H1 (cell line): Measurements from ENCODE around the gene MACF1. TPM values are rescaled to one million over a fixed set of nuclear protein-coding genes. Genes with fewer than 3 reads are reported as not detected.

Experiments used
- EP300 ChIP-seq, 2 experiments: IDR thresholded peaks; 1 replicate in 1 of 2; 2 replicates in 1 of 2; pipeline ENCODE4 v1.6.1; 2011 to 2012; ENCODE audit warnings: low read depth in 2 of 2, low read length in 2 of 2, mild to moderate bottlenecking in 2 of 2, borderline replicate concordance in 1 of 2, inconsistent platforms in 1 of 2, moderate library complexity in 1 of 2
- KDM1A ChIP-seq: fragments of 200-600, 300-600 bp; sonication (generic); IDR thresholded peaks from 2 replicates; pipeline ENCODE4 v1.7.1; 2016; ENCODE audit warnings: mild to moderate bottlenecking, low read length, borderline replicate concordance
- KDM4A ChIP-seq: IDR thresholded peaks from one replicate; pipeline ENCODE4 v1.7.1; 2012; ENCODE audit warnings: low read depth, mild to moderate bottlenecking, moderate library complexity, low read length, inconsistent platforms; ENCODE audit not compliant: severe bottlenecking
- SIX5 ChIP-seq: IDR thresholded peaks from 2 replicates; pipeline ENCODE4 v1.6.1; 2011; ENCODE audit warnings: mild to moderate bottlenecking, low read depth, low read length
- SRF ChIP-seq: IDR thresholded peaks from 2 replicates; pipeline ENCODE4 v1.6.1; 2011; ENCODE audit warnings: mild to moderate bottlenecking, low read depth, low read length, moderate library complexity
- YY1 ChIP-seq: IDR thresholded peaks from 2 replicates; pipeline ENCODE4 v1.6.1; 2011; ENCODE audit warnings: low read depth, mild to moderate bottlenecking, low read length
- ZNF274 ChIP-seq: IDR thresholded peaks from 2 replicates; pipeline ENCODE4 v1.7.0; 2012; ENCODE audit warnings: low read length, borderline replicate concordance; ENCODE audit errors: extremely low read depth
- polyA plus RNA-seq, 7 experiments: library from polyadenylated mRNA; depleted of rRNA in 3 of 7; stranded (reverse) in 5 of 7; unstranded in 2 of 7; fragments of >200 nt in 5 of 7; fragments of 200-250 nt in 2 of 7; gene quantifications; 1 replicate in 5 of 7; 2 replicates in 1 of 7; 4 replicates in 1 of 7; pipeline versions ENCODE4 v1.2.1 to v1.2.3, GENCODE V29; 2011 to 2013; ENCODE audit warnings: missing spikeins in 2 of 7, mixed read lengths in 2 of 7
- total RNA-seq: library from RNA; stranded (reverse); fragmentation: NEBNext Ultra II Directional; extraction: Animal tissue kit (Norgen Biotek cat#: 25700); gene quantifications from 2 replicates; pipeline ENCODE4 v1.2.1, GENCODE V29; 2021
- TF ChIP-seq, protein P1 (sequence below): fragments of 300-600 bp; sonication (generic); IDR thresholded peaks from 2 replicates; pipeline ENCODE4 v1.7.1; 2012; ENCODE audit warnings: low read length, moderate library complexity, mild to moderate bottlenecking, inconsistent platforms; ENCODE audit not compliant: insufficient replicate concordance

The MACF1 gene
- total and polyA plus RNA-seq, 2 of the 8 experiments (the other 6 are each of a cell fraction or from before 2014, with no cell fraction given) = 59.8 to 285 TPM

DNA sequence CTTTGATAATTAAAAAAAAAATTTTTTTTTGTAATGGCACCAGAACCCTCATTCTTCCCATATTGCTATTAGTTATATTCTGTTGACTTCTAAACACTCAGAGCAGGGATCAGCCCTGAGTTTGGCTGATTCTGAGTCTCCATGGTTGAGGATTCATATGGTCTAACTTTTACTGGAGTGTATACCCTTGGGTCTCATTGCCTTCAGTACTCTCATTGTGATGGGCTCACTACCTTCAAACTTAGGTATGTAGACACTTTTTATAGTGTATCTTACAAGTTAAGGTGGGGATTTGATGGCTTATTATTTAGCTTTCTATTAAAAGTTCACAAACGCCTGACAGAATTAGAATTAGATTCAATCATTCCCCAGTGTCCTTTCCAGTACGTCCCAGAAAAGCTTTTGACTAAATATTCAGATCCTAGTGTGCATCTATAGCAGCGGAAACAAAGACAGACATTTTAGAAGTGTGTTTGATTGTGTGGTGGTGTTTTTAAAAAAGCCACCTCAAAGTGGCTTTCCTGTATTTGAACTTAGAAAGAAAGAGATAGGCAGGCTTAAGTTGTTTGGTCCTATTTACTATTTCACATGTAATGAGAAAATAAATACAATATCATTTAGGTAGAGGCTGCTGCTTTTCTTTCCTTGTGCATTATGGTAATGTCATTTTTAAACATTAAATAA, 1.4 kb downstream of the MACF1 start (continued):
- TF ChIP-seq, protein P1, sequence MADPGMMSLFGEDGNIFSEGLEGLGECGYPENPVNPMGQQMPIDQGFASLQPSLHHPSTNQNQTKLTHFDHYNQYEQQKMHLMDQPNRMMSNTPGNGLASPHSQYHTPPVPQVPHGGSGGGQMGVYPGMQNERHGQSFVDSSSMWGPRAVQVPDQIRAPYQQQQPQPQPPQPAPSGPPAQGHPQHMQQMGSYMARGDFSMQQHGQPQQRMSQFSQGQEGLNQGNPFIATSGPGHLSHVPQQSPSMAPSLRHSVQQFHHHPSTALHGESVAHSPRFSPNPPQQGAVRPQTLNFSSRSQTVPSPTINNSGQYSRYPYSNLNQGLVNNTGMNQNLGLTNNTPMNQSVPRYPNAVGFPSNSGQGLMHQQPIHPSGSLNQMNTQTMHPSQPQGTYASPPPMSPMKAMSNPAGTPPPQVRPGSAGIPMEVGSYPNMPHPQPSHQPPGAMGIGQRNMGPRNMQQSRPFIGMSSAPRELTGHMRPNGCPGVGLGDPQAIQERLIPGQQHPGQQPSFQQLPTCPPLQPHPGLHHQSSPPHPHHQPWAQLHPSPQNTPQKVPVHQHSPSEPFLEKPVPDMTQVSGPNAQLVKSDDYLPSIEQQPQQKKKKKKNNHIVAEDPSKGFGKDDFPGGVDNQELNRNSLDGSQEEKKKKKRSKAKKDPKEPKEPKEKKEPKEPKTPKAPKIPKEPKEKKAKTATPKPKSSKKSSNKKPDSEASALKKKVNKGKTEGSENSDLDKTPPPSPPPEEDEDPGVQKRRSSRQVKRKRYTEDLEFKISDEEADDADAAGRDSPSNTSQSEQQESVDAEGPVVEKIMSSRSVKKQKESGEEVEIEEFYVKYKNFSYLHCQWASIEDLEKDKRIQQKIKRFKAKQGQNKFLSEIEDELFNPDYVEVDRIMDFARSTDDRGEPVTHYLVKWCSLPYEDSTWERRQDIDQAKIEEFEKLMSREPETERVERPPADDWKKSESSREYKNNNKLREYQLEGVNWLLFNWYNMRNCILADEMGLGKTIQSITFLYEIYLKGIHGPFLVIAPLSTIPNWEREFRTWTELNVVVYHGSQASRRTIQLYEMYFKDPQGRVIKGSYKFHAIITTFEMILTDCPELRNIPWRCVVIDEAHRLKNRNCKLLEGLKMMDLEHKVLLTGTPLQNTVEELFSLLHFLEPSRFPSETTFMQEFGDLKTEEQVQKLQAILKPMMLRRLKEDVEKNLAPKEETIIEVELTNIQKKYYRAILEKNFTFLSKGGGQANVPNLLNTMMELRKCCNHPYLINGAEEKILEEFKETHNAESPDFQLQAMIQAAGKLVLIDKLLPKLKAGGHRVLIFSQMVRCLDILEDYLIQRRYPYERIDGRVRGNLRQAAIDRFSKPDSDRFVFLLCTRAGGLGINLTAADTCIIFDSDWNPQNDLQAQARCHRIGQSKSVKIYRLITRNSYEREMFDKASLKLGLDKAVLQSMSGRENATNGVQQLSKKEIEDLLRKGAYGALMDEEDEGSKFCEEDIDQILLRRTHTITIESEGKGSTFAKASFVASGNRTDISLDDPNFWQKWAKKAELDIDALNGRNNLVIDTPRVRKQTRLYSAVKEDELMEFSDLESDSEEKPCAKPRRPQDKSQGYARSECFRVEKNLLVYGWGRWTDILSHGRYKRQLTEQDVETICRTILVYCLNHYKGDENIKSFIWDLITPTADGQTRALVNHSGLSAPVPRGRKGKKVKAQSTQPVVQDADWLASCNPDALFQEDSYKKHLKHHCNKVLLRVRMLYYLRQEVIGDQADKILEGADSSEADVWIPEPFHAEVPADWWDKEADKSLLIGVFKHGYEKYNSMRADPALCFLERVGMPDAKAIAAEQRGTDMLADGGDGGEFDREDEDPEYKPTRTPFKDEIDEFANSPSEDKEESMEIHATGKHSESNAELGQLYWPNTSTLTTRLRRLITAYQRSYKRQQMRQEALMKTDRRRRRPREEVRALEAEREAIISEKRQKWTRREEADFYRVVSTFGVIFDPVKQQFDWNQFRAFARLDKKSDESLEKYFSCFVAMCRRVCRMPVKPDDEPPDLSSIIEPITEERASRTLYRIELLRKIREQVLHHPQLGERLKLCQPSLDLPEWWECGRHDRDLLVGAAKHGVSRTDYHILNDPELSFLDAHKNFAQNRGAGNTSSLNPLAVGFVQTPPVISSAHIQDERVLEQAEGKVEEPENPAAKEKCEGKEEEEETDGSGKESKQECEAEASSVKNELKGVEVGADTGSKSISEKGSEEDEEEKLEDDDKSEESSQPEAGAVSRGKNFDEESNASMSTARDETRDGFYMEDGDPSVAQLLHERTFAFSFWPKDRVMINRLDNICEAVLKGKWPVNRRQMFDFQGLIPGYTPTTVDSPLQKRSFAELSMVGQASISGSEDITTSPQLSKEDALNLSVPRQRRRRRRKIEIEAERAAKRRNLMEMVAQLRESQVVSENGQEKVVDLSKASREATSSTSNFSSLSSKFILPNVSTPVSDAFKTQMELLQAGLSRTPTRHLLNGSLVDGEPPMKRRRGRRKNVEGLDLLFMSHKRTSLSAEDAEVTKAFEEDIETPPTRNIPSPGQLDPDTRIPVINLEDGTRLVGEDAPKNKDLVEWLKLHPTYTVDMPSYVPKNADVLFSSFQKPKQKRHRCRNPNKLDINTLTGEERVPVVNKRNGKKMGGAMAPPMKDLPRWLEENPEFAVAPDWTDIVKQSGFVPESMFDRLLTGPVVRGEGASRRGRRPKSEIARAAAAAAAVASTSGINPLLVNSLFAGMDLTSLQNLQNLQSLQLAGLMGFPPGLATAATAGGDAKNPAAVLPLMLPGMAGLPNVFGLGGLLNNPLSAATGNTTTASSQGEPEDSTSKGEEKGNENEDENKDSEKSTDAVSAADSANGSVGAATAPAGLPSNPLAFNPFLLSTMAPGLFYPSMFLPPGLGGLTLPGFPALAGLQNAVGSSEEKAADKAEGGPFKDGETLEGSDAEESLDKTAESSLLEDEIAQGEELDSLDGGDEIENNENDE = no peak
- TF ChIP-seq KDM4A (no peak), KDM1A (no peak), SRF (no peak), EP300 (IDR thresholded peaks at IDR 0.05; ENCODE audit: borderline replicate concordance in 1 of 2, low read depth in 2 of 2, low read length in 2 of 2) (no peak), SIX5 (no peak), YY1 (no peak), ZNF274 (no peak)
